ENCODE results near the gene CFDP1.

Gene CFDP1

DNA sequence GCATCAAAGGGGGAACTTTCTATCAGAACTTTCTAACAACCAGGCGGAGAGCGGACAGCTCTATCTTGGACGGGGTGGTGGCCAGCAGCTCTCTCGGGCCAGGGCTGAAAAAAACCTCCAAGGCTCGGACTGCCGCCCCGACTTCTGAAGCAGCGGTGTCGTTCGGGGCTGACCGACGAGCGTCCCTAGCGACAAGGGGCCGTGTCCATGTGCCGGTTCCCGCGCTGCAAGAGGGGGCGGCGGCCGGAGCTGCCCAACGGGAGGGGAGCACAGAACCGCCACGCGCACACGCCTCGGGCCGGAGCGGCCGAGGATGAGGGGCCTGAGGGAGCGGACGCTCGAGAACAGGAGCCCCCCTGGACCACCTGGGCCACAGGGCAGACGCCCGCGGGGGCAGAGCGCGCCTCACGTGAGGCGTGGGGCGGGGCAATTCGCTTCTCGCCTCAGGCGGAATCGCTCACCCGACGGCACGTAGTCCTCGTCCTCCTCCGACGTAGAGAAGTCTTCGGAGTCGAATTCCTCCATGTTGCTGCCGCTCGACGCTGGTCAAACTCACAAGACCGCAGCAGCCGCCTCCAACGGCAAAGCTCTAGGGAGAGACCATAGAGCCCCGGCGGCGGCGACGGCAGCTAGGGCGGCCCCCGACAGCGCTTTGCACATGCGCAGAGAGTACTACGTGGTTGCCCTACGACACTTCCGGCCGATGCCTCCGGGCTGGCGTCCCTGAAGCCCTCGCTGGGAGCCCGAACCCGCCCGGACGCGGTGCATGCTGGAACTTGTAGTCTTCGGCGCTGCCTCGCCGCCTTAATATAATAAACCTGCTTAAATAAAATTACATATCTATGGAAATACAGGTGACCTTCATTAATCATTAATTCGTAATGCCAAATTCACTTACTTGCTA lies at the start of gene CFDP1:
TSS of gene CFDP1 (minus strand) at position 676 of the 904 bp plus-strand sequence. CDS start at position 525, 151 bp downstream.
- peak; percentile 93 for DNase-seq (ENCODE audit: low read depth)

DNA sequence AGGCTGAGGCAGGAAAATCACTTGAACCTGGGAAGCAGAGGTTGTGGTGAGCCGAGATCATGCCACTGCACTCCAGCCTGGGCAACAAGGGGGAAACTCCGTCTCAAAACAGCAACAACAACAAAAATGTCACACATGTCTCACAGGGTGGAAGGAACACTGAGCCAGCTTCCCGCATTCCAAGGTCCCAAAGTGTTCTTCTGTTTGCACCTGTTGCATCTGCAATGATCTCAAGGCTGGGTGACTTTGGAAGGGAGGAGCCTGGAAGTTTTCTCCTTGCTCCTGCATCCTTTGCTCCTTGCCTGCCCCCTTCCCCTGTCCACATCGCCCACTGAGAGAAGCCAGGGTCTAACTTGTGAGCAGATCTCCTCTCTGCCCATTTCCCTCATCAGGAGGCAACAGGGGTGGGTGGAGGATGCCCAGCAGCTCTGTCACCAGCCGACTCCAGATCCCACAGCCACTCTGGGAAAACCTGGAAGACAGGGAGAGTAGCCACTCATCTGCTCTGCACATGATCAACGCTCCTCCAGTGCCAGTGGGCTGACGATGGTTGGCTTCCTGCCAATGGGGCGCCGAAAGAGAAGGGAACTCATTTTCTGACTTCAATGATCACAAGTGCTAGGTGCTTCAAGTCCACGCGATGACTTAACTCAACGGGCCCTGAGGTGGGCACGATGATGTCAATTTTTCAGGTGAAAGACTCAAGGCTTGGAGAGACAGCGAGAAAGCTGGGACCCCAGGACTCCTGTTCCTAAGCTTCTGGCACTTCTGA lies 49.3 kb upstream of the CFDP1 start:
- DNase-seq (ENCODE audit: low read depth), result no peak

DNA sequence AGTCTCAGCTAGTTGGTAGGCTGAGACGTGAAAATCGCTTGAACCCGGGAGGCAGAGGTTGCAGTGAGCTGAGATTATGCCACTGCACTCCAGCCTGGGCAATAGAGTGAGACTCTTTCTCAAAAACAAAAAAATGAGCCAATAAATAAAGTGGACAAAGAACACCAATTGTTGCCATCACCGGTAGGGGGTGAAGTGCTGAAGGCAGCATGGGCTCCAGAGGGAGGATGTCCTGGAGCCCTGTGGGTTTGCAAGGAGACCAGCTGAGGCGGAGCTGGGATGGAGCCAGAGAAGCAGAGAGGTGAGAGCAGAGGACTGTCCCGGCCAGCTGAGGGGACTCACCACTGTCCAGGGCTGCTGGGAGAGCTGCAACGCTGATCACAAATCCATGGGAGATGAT lies 48.2 kb upstream of the CFDP1 start:
- no peak for DNase-seq (ENCODE audit: low read depth)

DNA sequence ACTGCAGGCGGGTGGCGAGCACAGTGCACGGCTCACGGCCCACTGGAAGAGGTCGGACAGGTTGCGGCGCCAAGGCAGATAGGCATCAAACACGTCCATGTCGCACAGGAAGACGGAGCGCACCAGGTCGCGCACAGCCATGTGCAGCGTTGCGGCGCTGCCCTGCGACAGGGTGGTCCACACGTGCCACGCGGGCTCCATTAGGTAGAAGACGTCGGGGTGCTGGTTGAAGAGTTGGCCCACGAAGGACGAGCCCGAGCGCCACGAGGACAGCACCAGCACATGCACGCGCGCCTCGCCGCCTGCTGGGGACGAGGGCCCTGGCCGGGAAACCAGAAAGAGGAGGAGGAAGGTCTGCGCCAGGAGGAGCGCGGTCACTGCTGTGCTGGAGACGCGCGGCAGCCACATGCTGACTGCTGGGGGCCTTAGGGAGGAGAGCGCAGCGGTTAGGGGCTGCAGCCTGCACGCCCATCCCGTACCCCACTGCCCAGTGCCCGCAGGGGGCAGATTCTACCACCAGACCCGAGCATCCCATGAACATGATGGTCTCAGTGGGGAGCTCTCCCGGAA lies 46.2 kb upstream of the CFDP1 start:
- no peak for DNase-seq (ENCODE audit: low read depth)

DNA sequence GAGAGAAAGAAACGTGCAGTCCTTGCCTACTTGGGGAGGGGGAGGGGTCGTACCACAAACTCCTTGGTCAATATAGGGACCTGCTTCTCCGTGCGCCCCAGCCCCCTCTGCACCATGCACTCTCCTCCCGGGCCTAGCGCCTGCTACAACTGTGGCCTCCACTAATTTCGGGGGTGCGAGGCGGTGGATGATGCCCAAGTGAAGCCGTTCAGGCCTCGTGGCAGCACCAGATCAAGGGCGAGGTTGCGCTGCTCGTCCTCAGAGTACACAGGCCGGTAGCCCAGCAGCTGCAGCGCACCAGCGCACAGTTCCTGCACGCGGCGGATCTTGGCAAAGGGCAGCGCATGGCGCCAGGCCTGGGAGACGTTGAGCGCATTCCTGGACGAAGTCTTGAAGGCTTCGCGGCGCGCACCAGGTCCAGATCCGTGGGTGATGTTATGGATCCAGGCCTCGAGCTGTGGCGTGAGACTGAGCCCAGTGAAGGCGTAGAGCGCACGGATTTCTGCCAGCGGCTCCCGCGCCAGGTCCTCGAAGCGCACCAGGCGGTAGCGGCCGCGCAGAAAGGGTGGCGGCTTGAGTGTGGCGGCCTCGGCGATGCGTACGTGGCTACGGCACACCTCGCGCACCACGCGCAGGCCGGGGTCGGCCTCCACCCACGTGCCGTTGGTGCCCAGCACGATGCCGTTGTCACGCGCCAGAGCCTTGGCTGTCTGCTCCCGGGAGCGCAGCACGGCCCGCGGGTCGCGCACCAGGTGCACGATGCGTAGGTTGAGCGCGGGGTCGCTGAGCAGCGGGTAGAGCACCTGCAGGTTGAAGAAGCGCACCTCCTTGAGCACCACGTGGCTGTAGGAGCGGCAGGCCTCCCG lies 45.4 kb upstream of the CFDP1 start:
- DNase-seq (ENCODE audit: low read depth), result no peak

DNA sequence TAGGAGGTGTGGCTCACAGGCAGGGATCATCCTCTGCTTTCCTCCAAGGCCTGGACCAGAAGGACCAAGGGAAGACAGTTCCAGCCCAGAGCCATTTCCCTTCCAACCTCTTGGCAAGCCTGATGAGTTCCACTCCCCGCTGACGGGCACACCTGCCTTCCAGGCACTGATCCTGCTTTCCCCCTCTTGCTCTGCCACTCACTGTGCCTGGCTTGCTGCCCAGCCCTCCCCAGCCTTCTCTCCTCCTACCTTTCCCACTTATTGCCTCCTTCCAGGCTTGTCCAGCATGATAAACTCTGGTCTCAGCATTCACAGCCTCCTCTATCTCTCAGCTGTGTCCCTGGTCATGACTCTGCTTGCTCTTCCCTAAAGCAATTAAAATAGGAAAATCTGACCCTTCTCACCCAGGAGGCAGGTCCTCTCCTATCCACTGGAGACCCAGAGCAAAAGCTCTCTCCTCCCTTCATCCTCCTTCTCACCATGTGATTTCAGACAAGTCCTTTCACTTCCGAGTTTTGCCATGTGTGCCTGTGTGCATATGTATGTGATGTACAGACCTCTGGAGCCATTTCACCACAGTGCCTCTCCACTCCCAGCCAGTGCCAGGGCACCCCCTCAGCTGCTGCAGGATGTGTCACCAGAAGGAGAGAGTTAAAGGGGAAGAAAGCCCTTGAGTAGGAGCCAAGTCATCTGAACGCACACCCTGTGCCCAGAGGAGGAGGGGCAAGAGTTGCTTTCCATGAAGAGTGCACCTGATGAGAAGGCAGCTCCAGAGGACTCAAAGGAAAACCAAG lies 44.6 kb upstream of the CFDP1 start:
- DNase-seq (ENCODE audit: low read depth), result no peak

DNA sequence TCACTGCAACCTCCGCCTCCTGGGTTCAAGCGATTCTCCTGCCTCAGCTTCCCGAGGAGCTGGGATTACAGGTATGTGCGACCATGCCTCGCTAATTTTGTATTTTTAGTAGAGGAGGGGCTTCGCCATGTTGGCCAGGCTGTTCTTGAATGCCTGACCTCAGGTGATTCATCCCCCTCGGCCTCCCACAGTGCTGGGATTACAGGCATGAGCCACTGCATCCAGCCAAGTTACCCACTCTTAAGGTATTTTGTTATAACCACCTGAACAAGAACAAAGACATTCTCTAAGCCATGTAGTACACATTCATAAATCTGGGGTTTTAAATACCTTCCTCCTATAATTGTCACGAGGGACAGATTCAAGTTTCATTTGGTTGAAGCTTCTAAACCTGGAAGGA lies 43.5 kb upstream of the CFDP1 start:
- no peak for DNase-seq (ENCODE audit: low read depth)

DNA sequence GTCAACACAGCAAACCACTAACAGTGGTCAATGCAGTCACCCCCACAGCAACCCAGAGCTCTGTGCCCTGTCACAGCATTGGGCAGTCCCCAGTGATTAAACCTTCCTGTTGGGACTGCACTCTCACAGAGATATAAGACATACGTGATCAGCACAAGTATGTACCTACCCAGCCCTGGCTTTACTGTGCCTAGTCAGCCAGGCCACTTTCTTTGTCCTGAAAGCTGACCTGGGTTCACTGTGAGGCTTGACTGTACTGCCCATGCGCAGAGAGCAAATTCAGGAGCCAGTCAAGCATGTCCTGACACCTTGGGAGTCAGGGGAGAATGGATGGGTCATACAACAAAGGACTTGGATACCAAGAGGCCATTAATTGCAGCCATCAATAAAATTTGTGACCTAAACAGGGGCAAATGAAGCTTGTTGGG lies 42.1 kb upstream of the CFDP1 start:
- DNase-seq (ENCODE audit: low read depth), result no peak

DNA sequence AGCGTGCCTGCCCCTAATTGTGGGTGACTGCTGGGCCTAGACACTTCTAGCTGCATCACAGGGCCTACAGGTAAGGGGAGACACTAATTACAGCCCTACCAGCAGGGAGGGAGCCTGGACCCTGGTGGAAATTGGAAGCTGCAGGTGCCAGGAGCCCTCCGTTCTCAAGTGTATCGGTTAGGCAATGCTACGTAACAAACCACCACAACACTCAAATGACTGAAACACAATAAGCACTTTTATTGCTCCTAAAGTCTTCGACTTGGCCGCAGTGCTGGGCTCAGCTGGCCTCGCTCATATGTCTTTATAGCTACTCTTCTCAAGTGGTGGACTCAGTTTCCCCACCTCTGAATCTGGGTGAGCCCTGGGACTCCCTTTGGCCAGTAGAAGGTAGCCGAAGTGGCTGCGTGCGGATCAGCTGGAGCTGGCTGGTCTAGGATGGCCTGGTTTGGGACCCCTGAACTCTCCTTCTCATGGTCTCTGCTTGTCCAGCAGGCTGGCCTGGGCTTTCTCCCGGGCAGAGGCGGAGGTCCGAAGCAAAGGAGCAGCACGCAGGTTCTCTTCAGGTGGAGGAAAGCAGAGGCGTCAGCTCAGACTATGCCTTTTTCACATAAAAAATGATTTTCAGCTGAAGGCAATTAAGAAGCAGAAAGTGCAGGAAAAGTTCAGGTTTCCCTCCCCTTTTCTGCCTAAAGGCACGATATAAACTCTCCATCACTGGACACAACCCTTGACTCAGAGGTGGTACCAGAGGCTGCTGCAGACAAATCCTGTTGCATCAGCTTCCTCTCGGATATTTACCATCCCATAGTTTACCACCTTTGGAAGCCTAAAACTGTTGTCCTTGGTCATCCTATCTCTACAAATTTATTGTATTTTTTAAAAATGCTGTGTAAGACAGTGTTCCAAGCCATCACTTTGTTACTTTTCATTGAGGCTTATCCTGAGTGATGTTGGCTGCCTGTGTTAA lies 39.9 kb upstream of the CFDP1 start:
- DNase-seq (ENCODE audit: low read depth), result no peak

DNA sequence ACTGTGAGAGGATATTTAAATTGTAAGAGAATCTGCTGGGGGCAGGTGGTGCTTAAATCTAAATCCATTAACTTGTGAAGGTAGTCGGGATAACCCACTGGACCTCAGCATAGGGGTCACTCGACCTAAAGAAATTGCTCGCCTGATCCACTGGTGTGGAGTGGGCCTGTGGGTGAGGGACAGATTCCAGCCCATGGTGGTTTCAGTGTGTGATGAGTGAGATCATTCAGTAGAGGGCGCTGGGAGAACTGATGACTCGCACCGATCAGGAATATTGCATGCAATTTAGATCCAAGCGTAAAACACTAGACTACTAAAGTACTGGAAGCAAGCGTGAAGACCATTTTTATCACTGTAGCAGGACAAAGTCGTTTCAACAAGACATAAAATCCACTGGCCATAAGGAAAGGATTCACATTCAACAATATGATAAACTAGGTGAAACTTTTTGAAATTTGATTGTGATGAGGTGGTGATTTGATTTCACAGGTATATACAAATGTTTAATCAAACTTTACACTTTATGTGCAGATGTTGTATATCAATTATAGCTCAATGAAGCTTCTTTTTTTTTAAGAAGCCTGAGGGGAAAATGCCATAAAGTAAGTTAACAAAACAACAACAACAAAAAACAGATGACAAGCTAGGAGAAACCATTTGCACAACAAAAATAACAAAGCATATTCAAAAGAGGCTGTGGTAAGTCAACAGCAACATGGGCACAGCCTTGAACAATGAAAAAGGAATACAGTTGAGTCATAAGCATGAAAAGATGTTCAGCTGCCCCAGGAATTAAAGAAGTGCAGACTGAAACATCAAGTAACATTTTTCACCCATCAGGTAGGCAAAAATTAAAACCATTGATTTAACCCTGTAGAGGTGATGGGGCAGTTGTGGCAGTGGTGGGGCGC lies 38.7 kb upstream of the CFDP1 start:
- DNase-seq (ENCODE audit: low read depth), result peak; percentile 25

DNA sequence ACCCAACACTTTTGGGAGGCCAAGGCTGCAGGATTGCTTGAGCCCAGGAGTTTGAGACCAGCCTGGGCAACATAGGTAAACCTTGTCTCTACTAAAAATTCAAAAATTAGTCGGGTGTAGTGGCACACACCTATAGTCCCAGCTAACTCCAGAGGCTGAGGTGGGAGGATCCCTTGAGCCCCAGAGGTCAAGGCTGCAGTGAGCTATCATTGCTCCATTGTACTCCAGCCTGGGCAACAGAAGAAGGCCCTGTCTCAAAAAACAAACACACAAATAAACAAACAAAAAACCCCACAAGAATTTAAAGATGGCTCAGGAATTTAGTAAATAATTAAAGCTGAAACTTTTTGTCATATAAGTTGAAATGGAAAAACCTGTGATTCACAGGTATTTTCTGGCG lies 33.5 kb upstream of the CFDP1 start:
- DNase-seq (ENCODE audit: low read depth), result no peak

DNA sequence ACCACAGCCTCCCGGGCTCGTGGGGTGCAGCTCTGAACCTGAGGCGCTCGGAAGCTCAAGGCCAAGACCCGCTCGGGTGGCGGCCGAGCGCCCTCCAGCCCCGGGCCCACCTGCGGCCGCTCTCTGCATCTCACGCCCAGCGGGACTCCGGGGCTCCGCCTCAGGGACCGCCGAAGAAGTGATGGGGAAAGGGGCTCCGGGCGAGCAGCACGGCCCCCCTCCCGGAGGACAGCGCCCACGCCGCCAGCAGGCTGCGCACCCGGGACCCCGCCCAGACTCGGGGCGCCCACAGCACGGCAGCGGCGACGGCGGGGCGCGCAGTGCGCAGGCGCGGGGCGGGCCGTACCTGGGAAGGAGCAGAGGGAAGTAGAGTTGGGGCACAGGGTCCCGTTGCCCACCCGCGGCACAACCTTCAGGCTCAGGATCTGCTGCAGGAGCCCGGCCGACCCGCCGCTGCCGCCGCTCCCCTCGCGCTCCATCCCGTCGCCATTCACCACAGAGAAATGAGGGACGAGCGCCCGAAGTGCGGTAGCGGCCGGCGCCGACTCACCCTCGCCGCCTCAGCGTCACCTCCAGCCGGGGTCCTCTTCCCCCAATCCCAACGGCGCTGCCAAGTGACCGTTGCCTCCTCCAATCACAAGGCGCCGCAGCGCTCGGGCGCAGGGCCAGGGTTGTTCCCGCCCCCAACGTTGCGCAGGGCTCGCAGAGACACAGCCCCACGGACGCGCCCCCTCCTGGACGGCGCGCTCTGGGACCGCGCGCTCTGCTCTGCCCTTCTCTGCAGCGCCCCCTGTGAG lies 31.0 kb upstream of the CFDP1 start, which contains the start of gene TMEM170A:
TSS of gene TMEM170A (minus strand) at position 568 of the 797 bp plus-strand sequence. CDS start at position 479, 89 bp downstream.
- peak; percentile 98 for DNase-seq (ENCODE audit: low read depth)

DNA sequence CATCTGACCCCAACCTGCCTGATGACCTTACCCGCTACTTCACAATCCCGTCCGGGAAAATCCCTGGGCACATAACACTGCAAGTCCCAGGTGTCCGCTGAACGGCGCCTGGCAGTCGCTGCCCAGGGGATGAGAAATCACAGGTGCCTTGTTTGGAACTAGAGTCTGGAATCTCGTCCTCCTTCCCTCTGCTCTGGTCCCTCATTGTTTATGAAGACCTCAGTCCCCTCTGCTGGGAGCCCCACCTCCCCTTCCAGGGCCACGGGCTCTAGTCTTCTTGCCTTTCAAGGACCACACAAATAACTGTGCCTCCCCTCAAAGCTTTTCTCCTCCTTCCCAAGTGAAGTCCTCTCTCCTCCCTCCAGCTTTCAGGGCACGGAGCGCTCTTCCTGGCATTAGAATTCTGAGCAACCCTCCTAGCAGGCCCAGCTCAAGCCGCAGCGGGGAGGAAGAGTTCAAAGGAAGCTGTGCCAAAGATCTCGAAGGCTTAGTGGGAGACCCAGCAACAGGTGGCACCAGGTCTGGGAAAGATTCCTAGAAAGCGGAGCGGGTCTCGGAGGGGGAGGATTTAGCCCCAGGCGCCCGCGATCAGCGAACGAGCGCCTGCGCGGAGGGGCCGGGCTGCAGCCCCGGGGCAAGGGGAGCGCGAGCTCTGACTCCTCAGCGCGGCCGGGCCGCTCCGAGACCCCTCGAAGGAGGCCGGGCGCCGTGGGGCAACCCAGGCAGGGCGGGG lies 30.3 kb upstream of the CFDP1 start:
- peak; percentile 3 for DNase-seq (ENCODE audit: low read depth)

DNA sequence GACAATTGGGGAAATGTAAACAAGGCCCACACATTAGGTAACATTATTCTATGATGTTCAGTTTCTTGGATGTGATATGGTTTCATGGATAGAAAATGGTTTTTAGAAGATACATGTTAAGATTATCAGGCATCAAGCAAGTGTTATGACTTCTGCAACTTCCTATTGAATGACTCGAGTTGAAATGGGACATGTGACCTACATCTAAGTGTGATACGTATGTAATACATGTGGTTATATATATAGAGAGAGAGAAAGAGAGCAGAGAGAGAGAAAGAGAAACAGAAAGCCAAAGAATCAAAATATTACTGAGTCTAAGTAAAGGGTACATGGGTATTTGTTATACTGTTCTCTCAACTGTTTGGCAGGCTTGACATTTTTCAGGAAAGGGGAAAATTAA lies 29.5 kb upstream of the CFDP1 start:
- DNase-seq (ENCODE audit: low read depth), result no peak

DNA sequence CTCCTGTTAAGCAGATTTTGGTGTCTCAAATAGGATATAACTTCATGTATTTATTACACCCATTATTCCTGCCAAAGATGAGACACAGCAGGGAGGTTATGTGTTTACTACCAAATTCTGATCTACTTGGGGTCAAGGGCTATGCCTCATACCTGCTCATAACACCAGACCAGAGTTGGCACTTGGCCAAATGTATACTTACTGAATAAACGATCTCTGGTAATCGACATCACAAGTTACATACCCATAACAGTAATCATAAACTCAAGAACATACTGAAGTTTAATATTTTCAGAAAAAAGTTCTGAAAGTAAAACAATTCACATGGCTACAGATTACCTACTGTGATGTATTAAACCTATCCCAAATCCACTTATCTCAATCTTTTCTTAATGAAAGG lies 28.3 kb upstream of the CFDP1 start:
- DNase-seq (ENCODE audit: low read depth), result no peak

DNA sequence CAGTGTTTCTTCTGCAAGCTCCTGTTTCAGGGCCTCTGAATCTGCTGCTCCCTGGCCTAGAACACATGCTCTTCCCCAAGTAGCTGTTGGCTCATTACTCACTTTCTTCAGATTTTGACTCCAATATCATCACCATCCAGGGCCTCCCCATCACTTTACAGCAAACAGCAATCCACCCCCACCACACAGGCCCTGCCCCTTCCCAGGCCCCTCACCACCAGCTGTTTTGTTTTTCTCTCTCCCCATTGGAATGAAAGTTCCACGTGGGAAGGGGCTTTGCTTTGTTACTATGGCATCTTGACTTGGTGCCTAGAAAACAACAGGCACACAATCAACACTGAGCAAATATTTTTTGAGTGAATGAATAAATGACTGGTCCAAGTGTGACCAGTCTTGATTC lies 27.1 kb upstream of the CFDP1 start:
- DNase-seq (ENCODE audit: low read depth), result no peak

DNA sequence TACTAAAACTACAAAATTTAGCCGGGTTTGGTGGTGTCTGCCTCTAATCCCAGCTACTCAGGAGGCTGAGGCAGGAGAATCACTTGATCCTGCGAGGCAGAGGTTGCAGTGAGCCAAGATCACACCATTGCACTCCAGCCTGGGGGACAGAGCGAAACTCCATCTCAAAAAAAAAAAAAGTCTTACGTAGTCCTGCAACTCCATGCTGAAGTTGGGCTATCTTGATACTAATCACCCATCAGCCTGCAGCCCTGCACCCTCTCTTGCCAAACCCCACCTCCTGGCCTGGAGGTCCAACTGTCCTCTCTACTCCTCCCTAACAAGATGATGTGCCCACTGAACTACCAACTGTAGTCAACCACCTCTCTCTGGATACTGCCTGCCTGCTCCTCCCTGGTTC lies 26.4 kb upstream of the CFDP1 start:
- DNase-seq (ENCODE audit: low read depth), result no peak

Measured in stimulated activated CD4-positive, alpha-beta T cell treated with anti-CD3 and anti-CD28 coated beads, Interleukin-2, amount 100 ng/mL, for 4 hours (primary cell).